ENCODE measurements around the gene PTMS.

Gene PTMS

GRCh38 chr12:6796576-6796975 is 30.4 kb downstream of the PTMS start:
- TF ChIP-seq, protein P1, sequence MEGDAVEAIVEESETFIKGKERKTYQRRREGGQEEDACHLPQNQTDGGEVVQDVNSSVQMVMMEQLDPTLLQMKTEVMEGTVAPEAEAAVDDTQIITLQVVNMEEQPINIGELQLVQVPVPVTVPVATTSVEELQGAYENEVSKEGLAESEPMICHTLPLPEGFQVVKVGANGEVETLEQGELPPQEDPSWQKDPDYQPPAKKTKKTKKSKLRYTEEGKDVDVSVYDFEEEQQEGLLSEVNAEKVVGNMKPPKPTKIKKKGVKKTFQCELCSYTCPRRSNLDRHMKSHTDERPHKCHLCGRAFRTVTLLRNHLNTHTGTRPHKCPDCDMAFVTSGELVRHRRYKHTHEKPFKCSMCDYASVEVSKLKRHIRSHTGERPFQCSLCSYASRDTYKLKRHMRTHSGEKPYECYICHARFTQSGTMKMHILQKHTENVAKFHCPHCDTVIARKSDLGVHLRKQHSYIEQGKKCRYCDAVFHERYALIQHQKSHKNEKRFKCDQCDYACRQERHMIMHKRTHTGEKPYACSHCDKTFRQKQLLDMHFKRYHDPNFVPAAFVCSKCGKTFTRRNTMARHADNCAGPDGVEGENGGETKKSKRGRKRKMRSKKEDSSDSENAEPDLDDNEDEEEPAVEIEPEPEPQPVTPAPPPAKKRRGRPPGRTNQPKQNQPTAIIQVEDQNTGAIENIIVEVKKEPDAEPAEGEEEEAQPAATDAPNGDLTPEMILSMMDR (IDR thresholded peaks at IDR 0.05; ENCODE audit: insufficient read depth, low read depth, low read length, missing control alignments): no peak
- H3K4me3 ChIP-seq (ENCODE audit: low read length): no peak overlapping the region
- DNase-seq (ENCODE audit: low read depth): no peak

- TF ChIP-seq, protein P1 (IDR thresholded peaks at IDR 0.05; ENCODE audit: insufficient read depth, low read depth, low read length, missing control alignments): no peak
- H3K4me3 ChIP-seq (ENCODE audit: low read length): no peak overlapping the region
- DNase-seq (ENCODE audit: low read depth): no peak
Measured at GRCh38 chr12:6799147-6799546, 33.0 kb downstream of the PTMS start.

GRCh38 chr12:6807170-6807569 is 41.0 kb downstream of the PTMS start:
- no peak overlapping the region for H3K4me3 ChIP-seq (ENCODE audit: low read length)
- TF ChIP-seq, protein P1 (IDR thresholded peaks at IDR 0.05; ENCODE audit: insufficient read depth, low read depth, low read length, missing control alignments): no peak
- no peak for DNase-seq (ENCODE audit: low read depth)

- TF ChIP-seq, protein P1 (IDR thresholded peaks at IDR 0.05; ENCODE audit: insufficient read depth, low read depth, low read length, missing control alignments): no peak
- H3K4me3 ChIP-seq (ENCODE audit: low read length): no peak overlapping the region
- no peak for DNase-seq (ENCODE audit: low read depth)
Measured at GRCh38 chr12:6809056-6809455, 42.9 kb downstream of the PTMS start.

DNA sequence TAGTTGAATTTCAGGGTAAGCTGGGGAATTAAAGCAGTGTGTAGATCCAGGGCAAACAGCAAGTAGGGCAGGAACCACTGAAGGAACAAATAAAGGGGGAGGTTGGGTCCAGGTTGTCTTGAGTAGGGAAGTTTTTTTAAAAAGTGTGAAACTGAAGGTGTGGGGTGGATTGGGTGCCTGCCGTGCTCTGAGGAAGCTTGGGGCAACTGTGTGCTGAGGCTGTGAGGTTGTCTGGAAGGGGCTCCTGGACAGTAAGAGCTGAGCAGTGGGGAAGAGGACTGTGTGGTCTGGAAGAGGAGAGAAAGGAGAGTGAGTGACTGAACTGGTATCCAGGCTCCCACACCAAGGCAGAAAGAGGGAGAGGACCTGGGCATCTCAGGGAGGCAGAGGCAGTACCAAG is 44.6 kb downstream of the PTMS start:
- TF ChIP-seq, protein P1 (IDR thresholded peaks at IDR 0.05; ENCODE audit: insufficient read depth, low read depth, low read length, missing control alignments): no peak
- DNase-seq (ENCODE audit: low read depth): no peak
- no peak overlapping the region for H3K4me3 ChIP-seq (ENCODE audit: low read length)

DNA sequence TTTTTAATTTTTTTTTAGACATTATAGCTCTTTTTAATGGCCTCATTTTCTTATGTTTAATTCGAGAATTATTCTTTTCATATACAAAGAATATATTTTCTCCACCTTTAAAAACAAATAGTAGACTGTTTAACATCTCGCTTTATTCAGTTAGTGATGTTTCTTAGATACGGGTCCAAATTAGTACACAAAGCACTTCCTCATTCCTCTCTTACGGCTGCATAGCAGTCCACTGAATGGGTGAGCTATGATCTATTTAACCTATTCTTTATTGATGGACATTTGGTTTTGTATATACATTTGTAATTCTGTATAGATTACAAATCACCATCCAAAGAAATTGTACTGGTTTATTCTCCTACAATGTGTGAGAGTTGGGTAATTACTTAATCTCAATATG is 47.2 kb downstream of the PTMS start:
- H3K4me3 ChIP-seq (ENCODE audit: low read length): no peak overlapping the region
- TF ChIP-seq, protein P1 (IDR thresholded peaks at IDR 0.05; ENCODE audit: insufficient read depth, low read depth, low read length, missing control alignments): no peak
- DNase-seq (ENCODE audit: low read depth): no peak

- no peak overlapping the region for H3K4me3 ChIP-seq (ENCODE audit: low read length)
- TF ChIP-seq, protein P1 (IDR thresholded peaks at IDR 0.05; ENCODE audit: insufficient read depth, low read depth, low read length, missing control alignments): no peak
- no peak for DNase-seq (ENCODE audit: low read depth)
Measured at GRCh38 chr12:6816598-6816997, 50.4 kb downstream of the PTMS start.
